ENCODE results near the gene CHST8. TPM values are rescaled to one million over a fixed set of nuclear protein-coding genes. Genes with fewer than 3 reads are reported as not detected.

Gene CHST8
- total RNA-seq, 1 experiment from 2014 or later: not detected

DNA sequence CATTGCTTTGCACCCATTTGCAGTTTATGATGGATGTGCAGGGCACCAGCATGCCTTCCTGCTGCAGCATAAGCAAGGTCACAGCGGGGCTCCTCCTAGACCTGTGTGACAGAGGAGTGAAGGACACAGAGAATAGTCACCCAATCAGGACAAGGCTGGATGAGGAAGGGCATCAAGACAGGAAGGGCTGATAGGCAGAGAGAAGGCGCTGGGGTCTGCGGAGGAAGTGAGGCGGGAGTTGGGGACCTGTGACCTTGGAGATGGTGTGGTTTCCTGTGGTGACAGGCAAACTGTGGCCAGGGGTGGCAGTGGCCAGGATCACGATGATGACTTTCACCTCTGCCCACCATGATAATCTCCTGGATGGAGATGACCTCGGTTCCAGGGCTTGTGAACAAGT is 158.5 kb downstream of the CHST8 start:
- CTCF ChIA-PET: no interaction called here
- H3K9me3 ChIP-seq (ENCODE audit: insufficient read depth, low read depth): no peaks in the 10 kb centered on the region
- H2AFZ ChIP-seq: no peak overlapping the region
- no peak overlapping the region for H3K27ac ChIP-seq
- intact Hi-C loops (cut with micrococcal nuclease; ENCODE audit: unreplicated experiment): no loop called here
- H3K27me3 ChIP-seq (ENCODE audit: insufficient read depth, low read depth): peaks cover 67% of the 10 kb centered on the region
- H3K36me3 ChIP-seq (ENCODE audit: low read depth): no peaks in the 10 kb centered on the region
- no peaks in the 10 kb centered on the region for H3K4me1 ChIP-seq (replicated peaks; ENCODE audit: insufficient read depth)
- TF ChIP-seq, protein P1, sequence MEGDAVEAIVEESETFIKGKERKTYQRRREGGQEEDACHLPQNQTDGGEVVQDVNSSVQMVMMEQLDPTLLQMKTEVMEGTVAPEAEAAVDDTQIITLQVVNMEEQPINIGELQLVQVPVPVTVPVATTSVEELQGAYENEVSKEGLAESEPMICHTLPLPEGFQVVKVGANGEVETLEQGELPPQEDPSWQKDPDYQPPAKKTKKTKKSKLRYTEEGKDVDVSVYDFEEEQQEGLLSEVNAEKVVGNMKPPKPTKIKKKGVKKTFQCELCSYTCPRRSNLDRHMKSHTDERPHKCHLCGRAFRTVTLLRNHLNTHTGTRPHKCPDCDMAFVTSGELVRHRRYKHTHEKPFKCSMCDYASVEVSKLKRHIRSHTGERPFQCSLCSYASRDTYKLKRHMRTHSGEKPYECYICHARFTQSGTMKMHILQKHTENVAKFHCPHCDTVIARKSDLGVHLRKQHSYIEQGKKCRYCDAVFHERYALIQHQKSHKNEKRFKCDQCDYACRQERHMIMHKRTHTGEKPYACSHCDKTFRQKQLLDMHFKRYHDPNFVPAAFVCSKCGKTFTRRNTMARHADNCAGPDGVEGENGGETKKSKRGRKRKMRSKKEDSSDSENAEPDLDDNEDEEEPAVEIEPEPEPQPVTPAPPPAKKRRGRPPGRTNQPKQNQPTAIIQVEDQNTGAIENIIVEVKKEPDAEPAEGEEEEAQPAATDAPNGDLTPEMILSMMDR (conservative IDR thresholded peaks at IDR 0.05): no peak
- no peak for TF ChIP-seq EZH2 (IDR thresholded peaks at IDR 0.05; ENCODE audit: low read depth)
- no peaks in the 10 kb centered on the region for H3K79me2 ChIP-seq (ENCODE audit: low read depth)
- H3K4me3 ChIP-seq: no peak overlapping the region
- no peaks in the 10 kb centered on the region for H4K20me1 ChIP-seq (ENCODE audit: insufficient read depth)
- no peaks in the 10 kb centered on the region for H3K9me2 ChIP-seq (ENCODE audit: insufficient read depth)
- POLR2A ChIA-PET (ENCODE audit: unreplicated experiment): no interaction called here
- no peak for DNase-seq
- no peak overlapping the region for H3K4me2 ChIP-seq
- H3F3A ChIP-seq (ENCODE audit: insufficient read depth, low read depth): no peaks in the 10 kb centered on the region
- no TSS peak for BruUV-seq (replicated peaks)

DNA sequence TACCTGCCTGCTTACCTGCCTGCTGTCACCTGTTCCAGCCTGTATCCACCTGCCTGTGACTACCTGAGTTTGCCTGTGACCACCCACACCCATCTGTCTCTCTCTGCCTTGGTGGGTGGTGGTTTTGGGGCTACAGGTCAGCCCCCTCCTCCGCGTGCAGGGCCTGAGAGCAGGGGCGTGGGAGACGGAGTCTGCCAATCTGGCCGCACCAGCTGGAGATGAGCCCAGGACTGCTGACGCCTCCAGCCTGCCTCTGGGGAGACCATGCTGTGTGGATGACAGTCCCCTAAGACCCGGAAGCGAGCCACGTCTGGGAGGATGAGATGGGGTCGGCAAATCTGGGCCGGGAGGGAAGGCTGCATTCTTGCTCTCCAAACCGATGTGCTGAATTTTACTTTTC is 159.0 kb downstream of the CHST8 start:
- BruUV-seq (replicated peaks): no TSS peak
- intact Hi-C loops (cut with micrococcal nuclease; ENCODE audit: unreplicated experiment): no loop called here
- Histone ChIP-seq H2AFZ (no peak overlapping the region), H3K27me3 (ENCODE audit: insufficient read depth, low read depth) (peaks cover 72% of the 10 kb centered on the region), H3K27ac (no peak overlapping the region), H3K36me3 (ENCODE audit: low read depth) (no peaks in the 10 kb centered on the region), H3K9me2 (ENCODE audit: insufficient read depth) (no peaks in the 10 kb centered on the region), H4K20me1 (ENCODE audit: insufficient read depth) (no peaks in the 10 kb centered on the region), H3K4me2 (no peak overlapping the region), H3K79me2 (ENCODE audit: low read depth) (no peaks in the 10 kb centered on the region), H3K9me3 (ENCODE audit: insufficient read depth, low read depth) (no peaks in the 10 kb centered on the region), H3F3A (ENCODE audit: insufficient read depth, low read depth) (no peaks in the 10 kb centered on the region), H3K4me1 (replicated peaks; ENCODE audit: insufficient read depth) (no peaks in the 10 kb centered on the region), H3K4me3 (no peak overlapping the region)
- no peak for TF ChIP-seq EZH2 (IDR thresholded peaks at IDR 0.05; ENCODE audit: low read depth)
- TF ChIP-seq, protein P1 (conservative IDR thresholded peaks at IDR 0.05): no peak
- CTCF ChIA-PET: no interaction called here
- DNase-seq: no peak
- POLR2A ChIA-PET (ENCODE audit: unreplicated experiment): no interaction called here

DNA sequence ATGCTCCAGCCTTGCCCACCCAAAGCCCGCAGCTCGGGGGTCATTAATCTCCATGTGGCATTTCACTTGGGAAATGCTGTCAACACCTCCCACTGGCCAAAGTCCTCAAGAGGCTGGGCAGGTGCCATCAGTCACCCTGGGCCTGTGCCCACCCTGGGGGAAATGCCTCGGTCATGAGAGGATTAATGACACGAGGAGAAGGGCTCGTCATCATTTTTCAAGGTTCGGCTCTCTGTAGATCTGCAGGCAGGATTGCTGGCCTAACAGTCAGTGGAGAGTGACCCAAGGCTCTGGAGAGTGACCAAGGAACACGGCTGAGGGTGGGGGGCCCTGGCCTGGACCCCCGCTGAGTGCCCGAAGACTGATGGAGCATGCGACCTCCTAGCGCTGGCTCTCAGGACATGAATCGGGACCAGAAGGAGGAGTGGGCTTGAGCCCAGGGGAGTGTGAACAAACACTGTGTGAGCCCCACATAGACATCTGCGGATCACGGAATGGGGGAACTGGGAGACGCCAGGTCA is 159.7 kb downstream of the CHST8 start:
- no peaks in the 10 kb centered on the region for H3K4me1 ChIP-seq (replicated peaks; ENCODE audit: insufficient read depth)
- no peak overlapping the region for H3K4me2 ChIP-seq
- H3K4me3 ChIP-seq: no peak overlapping the region
- H4K20me1 ChIP-seq (ENCODE audit: insufficient read depth): no peaks in the 10 kb centered on the region
- H3K79me2 ChIP-seq (ENCODE audit: low read depth): no peaks in the 10 kb centered on the region
- no peak overlapping the region for H3K27ac ChIP-seq
- BruUV-seq (replicated peaks): no TSS peak
- no peak overlapping the region for H2AFZ ChIP-seq
- H3K9me2 ChIP-seq (ENCODE audit: insufficient read depth): no peaks in the 10 kb centered on the region
- intact Hi-C loops (cut with micrococcal nuclease; ENCODE audit: unreplicated experiment): no loop called here
- H3K36me3 ChIP-seq (ENCODE audit: low read depth): no peaks in the 10 kb centered on the region
- POLR2A ChIA-PET (ENCODE audit: unreplicated experiment): no interaction called here
- no peaks in the 10 kb centered on the region for H3F3A ChIP-seq (ENCODE audit: insufficient read depth, low read depth)
- CTCF ChIA-PET: no interaction called here
- no peak for DNase-seq
- peaks cover 79% of the 10 kb centered on the region for H3K27me3 ChIP-seq (ENCODE audit: insufficient read depth, low read depth)
- H3K9me3 ChIP-seq (ENCODE audit: insufficient read depth, low read depth): no peaks in the 10 kb centered on the region
- TF ChIP-seq, protein P1 (conservative IDR thresholded peaks at IDR 0.05): no peak
- TF ChIP-seq EZH2 (IDR thresholded peaks at IDR 0.05; ENCODE audit: low read depth): no peak
